Glomerular endothelial cell (primary cell): ENCODE results near the gene GRM4. TPM values are rescaled to one million over a fixed set of nuclear protein-coding genes. Genes with fewer than 3 reads are reported as not detected.
"Not testable (repeated sequence)": the region's sequence is repeated elsewhere in the genome, so short reads cannot be mapped to it uniquely, and the experiment has no call there.

Experiments used
- DNase-seq: peaks from one replicate; pipeline ENCODE4 v3.0.0-alpha.2; 2011; ENCODE audit warnings: low read depth, low spot score; ENCODE audit errors: extremely low read depth
- total RNA-seq: library from RNA; depleted of rRNA; stranded (reverse); fragments of >200 nt; gene quantifications from 2 replicates; pipeline ENCODE4 v1.2.3, GENCODE V29; 2015

Gene GRM4
- total RNA-seq, 1 donor from 2014 or later = not detected

DNA sequence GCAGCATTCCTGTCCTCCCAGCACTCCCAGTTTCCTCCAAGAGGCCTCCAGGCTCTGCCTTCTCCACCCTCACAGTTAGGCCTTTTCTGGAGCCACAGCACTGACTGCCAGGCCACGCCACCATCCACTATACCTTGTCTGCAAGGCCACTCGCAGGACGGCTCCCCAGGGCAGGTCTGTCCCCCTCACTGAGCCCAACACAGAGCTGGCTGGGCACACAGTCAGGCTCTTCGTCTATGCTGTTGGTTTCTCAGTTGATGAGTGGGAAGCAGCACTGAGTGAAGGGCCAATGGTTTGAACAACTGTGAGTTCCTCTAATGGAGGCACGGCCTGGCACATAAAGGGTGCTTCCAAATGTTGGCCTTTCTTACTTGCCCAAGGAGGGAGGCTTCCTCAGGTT is 95.2 kb downstream of the GRM4 start:
- DNase-seq = no peak

DNA sequence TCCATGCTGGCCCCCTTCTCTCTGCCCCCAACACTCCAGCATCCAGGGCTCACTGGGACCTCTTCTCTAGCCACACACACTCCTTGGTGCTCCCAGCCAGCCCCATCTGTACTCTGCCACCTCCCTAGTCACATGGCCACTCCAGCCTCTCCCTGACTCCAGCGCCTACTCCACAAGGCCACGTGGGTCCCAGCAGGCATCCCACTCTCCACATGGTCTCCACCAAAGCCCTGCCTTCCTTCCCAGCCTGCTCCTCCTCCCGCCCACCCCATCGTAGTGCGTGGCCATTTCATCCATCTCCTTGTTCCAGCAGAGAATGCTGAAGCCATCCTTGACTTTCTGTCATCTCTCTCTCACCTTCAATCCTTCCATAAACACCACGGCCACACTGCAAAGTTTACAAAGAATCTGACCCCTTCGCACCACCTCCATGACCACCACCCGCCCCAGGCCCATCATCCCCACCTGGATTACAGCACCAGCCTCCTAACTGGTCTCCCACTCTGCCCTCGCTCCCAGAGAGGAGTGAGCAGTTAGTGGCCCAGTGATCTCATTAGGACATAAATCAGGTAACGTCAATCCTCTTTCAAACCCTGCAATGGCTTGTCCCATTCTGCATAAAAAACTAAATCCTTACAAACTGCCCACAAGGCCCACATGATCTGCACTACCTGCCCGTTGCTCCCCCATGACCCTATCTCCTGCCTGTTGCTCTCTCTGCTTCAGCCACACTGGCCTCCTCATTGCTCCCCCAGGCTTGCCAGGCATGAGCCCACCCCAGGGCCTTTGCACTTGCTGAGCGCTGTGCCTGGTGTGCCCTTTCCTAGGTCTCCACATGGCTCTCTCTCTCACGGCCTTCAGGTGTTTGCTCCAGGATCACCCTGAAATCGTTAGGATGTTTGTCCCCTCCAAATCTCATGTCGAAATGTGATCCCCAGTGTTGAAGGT is 96.2 kb downstream of the GRM4 start:
- DNase-seq = no peak

DNA sequence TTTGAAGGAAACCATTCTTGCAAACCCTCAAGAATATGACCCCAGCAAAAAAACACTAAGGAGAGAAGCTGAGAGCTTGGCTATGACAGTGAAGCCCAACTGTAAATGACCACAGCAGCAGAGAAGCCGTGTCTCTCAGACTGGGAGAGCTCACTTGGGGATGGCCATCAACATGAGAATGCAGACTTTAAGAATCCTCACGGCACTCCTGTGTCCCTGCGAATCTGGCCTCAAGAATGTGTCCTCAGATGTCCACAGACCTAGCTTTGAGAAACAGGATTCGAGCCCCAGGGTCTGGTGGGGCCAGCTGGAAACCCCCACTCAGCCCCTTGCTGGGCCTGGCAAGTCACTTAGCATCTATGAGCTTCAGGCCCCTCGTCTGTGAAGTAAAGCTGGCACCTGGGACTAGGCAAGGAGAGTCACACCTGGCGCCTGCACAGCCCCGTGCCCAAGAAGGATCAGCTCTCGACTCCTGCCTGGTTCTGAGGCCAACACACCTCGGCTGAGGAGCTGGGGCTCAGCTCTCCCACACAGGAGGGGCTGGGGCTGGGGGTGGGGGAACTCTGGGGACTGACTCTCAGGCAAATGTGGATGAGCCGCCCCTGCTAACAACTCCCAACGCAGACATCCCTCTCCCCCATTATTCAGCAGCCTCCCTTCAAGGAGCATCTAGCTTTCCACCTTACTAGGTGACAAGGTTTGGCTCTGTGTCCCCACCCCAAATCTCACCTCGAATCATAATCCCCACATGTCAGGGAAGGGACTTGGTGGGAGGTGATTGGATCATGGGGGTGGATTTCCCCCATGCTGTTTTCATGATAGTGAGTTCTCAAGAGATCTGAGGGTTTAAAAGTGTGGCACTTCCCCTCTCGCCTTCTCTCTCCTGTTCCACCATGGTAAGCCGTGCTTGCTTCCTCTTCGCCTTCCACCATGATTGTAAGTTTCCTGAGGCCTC is 97.7 kb downstream of the GRM4 start:
- DNase-seq = no peak

DNA sequence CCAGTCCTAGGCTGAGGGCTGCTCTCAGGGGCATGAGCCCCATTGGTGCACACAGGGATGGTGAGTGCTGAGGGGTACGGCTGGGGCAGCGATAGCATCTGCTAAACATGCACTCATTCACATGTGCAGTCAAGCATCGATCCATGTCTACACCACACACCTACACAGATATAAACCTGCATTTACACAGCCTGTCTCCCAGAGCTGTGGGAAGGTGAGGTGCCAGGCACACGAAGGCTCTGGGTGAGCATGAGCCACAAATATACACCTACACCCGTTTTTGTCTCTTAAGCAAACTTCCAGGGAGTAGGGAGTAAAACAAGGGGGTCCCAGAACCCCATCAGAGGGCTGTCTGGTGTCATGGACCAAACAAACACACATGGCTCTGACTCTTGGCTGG is 99.3 kb downstream of the GRM4 start:
- no peak for DNase-seq

DNA sequence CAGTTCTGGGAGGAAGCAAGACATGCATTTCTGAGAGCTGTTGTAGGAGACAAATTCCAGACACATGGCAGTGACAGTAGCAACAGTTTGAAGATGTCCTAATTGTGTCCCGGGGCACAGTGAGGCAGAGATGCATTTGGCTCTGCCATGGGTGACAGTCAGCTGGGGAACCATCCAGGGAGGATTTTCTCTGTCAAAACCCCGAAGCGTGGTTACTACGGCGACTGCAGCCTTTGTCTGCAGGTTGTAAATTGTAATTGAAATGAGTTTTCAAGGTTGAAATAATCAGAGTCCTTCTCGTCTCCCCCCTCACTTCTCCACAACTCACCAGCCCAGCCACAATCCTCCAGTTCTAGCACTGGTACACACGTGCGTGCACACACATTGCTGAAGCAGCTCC is 100.1 kb downstream of the GRM4 start:
- DNase-seq = no peak

DNA sequence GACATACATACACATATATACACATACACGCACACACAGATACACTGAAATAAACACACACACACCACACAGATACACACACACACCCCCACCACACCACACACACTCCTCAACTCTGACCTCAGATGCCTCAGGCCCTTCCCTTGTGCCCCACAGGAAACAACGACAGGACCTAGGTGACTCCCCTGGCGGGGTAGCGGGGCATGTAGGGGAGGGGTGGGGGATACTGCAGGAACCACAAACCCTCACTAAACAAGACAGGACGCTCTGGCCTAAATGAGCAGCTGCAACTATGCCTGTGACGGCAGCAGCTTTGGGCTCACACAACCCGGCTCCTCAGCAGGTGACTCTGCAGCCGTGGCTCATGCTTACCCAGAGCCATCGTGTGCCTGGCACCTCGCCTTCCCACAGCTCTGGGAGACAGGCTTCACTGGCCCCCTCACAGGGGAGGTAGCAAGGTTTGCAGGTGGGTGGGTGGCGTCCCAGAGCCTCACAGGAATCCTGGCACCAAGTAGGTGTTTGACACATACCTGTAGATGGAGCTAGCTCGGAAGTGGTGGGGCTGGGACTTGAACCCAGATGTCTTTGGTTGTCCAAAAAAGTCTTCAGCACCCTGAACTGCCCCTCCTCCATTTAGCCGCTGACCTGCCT is 100.8 kb downstream of the GRM4 start:
- no peak for DNase-seq

DNA sequence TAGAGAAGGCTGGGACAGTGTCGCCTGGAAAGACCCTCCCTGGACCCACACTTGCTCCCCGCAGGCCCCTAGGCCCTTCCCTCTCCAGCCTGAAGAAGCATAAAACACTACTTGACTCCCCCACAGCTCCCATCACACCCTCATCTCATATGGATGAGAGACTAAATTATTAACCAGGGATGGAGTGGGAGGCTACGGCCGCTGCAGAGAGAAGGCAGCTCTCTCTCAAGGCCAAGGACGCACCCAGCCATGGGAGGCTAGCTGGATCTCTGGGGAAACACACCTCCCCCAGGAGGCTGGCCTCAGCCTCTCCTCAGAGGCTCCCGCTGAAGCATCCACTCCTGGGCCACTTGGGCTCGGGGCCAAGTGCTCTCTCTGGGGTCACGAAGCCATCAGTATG is 102.5 kb downstream of the GRM4 start:
- no peak for DNase-seq

DNA sequence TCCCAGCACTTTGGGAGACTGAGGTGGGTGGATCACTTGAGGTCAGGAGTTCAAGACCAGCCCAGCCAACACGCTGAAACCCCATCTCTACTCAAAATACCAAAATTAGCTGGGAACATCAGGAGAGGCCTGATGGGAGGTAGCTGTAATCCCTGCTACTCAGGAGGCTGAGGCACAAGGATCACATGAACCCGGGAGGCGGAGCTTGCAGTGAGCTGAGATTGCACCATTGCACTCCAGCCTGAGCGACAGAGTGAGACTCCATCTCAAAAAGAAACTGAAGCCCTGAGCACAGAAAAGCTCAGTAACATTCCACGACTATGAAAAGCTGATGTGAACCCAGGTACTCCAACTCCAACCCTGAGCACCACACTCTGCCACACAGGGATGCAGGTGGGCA is 103.9 kb downstream of the GRM4 start:
- DNase-seq = not testable (repeated sequence)

DNA sequence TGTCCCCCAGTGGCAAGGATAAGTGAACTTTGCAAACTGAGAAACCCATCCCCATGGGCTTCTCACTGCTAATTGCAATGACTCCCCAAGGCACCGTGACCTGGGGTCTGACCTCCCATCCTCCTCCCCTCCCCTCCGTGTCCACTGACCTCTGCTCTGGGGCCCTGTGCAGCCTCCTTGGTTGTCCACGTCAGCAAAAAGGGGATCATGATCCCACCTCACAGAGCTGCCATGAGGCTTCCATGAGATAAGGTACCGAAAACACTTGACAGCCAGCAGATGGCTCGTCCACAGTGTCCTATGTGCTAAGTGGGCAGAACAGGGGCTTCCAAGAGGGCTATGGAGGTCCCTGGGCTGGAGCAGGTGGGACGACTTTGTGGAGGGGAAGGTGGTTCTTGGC is 104.5 kb downstream of the GRM4 start:
- DNase-seq = no peak

DNA sequence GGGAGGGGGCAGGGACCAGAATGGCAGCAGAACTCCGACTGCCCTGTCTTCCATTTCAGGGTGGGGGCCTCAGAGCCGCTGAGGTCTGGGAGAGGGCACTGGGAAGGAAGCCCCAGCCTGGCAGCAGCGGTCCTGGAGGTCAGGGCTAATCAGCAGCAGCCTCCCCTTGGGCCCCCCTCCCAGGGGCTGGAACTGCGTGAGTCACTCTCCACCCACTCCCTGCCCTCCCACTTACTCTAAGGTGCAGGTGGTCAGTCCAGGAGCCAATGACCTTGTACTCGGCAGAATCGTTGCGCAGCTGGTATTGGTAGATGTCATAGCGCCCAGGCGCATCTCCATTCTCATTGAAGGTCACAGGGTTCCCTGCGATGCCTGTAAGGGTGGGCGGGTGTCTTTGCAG is 105.9 kb downstream of the GRM4 start:
- no peak for DNase-seq

DNA sequence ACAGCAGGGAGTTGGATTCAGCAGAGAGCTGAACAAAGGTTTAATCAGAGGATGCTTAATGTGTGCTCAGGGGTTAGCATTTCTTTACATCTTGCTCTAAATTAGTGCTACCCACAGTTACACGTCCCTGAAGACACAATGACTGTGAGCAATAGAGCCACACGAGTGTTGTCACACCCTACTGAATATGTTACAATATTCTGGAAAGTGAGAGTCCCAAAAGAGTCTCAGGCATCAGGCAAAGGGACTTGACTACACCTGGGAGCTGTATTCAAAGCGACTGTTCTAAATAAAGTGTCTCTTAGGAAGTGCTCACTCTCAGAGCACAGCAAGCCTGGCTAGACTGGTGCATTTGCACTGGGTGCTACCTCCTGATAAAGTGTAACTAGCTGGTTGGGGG is 108.7 kb downstream of the GRM4 start:
- no peak for DNase-seq

DNA sequence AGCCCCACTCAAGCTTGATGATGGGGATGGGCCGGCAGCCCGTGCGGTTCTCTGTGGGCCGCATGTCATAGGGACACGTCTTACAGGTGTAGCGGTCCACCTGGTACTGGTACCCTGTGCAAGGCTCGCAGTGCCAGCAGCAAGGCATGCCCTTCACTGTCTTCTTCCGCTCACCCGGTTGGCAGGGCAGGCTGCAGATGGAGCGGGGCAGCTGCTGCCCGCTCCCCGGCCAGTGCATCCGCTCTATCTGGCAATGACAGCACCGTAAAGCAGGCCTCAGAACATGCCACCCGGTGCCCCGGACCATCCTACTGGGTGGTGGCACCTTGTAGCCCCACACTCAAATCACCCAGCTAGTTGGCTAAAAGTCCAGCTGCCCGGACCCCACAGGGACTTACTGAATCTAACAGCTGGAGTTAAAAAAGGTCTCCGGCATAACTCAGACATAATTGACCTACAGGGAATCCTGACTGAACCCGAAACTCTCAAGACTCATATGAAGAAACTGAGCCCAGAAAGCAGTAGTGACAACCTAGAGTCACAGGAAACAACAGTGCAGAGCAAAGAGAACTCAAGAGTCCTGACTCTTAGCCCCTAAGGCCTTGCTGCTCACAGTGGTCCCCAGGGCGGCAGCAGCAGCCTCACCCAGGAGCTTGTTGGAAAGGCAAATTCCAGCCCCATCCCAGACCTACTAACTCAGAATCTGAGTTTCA is 109.4 kb downstream of the GRM4 start:
- DNase-seq = no peak

DNA sequence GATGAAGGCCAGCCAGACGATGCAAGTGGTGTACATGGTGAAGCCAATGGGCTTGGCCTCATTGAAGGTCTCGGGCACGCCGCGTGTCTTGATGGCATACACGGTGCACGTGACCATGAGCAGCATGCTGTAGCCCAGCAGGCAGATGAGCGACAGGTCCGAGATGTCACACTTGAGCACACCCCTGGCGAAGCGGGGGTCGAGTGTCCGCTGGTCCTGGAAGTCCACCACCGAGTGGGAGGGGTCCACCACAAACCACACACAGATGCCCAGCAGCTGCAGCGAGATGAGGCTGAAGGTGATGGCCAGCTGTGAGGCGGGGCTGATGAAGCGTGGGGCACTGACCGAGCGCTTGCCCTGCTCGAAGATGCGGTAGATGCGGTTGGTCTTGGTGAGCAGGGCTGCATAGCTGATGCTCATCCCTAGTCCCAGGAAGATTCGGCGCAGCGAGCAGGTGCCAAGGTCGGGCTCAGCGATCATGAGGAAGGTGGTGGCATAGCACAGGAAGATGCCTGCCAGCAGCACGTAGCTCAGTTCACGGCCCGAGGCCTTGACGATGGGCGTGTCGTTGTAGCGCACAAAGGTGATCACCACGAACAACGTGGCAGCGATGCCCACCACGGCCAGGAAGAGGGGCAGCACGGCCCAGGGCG is 110.1 kb downstream of the GRM4 start:
- no peak for DNase-seq

DNA sequence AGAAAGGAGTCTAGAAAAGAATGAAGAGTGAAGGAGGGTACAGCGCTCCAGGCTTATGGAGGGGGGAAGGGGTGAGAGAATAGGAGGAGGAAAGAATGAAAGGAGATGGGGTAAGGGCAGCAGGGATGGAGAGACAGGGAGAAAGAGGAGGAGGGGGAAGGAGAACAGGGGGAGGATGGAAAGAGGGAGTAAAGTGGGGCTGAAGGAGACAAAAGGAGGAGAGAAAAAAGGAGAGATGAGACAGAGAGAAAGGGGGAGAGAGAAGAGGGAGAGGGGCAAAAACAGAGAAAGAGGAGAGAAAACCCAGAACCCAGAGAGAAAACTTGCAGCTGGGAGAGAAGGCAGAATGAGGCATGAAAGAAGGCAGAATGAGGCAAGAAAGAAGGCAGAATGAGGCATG is 110.7 kb downstream of the GRM4 start:
- no peak for DNase-seq

DNA sequence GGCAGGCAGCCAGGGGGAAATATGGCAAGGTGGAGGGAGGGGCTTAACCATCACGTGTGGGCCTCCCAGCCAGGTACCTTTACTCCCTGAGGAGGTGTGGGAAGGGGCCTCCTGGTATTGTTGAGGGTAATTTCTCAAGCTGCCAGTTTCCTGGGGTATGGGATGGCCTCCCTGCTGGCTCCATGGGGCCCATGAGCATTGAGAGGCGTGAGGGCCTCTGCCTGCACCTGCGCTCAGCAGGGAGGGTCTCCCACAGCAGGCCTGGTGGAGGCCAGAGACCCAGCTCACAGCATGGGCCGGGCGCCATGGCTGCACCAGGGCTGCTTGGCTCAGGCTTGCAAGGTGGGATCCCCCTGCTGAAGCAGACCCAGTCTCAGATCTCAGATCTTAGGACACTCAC is 113.0 kb downstream of the GRM4 start:
- no peak for DNase-seq

DNA sequence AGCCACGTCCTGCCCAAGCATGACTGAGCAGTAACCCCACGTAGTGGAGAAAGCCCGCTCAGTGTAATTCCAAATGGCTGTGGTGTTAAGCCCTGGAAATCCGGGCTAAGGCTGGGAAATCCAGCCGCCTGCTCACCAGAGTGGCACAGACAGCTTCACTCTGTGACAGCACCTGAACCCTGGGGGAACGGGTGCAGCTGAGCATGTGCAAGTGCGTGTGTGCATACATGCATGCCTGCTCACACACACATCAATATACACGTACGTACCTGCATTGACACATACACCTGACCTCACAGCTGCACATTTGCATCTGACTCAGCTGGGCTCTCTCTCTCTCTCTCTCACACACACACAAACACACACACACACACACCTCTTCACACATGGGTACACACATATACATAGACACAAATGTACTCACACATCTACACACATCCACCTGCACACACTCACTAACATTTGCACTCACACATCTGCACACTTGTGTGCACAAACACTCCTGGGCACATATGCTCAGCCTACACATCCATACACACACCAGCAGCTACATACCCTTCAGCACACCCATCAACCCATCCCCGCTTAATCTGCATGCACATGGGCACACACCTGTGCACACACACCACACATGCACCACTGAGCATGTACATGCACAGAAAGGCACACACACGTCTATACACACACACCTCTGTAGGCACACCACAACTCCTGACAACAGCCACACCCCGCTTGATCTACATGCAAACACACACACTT is 114.1 kb downstream of the GRM4 start:
- DNase-seq = no peak

DNA sequence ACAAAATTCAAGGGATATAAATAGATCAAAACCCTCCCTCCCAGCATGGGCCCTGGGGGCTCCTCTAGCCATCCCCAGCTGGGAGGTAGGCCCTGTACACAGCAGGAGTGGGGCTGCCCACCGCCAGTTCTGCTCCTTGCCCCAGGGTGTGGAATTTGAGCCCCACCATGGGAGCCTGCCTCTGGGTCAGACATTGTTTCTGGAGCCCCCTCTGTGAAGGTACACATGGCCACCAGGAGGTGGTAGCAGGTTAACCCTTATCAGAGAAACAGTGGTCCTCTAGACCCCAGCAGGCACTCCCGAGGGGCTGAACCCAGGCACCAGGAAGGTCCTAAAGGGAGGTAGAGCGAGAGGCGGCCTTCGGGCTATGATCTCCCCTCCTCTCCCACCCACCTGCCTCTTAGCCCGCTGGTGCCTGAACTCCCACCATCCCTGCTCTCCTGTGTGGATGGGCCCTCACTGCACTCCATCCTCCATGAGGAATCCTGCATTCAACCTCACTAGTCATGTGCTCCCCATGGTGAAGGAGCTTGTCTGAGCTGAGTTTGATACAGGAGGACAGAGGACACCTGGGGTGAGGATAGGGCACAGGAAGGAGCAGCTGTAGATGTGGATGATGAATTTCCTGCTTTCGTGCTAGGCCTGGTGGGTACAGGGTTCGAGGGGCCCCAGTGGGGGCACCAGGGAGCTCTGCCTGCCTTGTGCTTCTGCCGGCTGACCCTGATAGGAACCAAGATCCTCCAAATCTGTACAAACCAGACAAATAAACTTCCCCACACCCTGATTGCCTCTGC is 114.9 kb downstream of the GRM4 start:
- DNase-seq = no peak

DNA sequence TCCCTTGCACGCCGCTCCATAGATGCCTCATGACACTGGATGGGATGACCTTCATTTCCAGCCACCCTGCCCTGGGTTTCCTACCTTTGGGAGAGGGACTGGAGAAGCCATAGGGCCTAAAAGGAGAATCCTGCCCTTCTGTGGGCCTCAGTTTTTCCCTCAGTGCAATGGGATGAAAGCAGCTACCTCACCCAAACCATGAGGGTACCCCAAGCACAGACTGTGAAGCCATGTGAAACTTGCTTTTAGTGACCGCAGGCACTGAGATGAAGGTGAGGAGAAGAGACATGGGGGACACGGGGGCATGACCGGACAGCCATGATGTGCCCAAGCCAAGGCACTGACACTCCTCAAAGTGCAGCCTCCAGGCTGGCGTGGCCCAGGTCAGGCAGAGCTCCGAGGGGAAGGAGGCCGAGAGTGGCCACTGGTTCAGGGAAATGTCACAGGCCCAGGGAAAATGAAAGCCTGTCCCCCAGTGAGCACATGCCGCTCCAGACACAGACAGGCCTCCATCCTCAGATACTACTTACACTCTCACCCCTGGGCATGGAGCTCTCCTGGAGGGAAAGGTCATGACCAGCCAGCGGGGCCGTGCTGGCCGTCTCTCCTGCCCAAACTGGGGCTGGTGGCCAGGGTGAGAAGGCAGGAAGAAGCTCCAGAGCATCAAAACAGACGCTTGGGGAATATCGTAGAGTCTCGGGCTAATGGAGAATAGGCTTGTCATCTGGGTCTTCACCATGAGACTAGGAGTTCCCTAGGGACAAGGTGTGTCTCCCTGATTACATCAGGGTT is 116.2 kb downstream of the GRM4 start:
- DNase-seq = no peak
